ENCODE results near the gene C15orf62.
A peak's percentile ranks its signal among the peaks of the same experiment; 100 is the strongest.

Gene C15orf62

GRCh38 chr15:40775007-40775406 is 5.2 kb downstream of the C15orf62 start:
- DNase-seq (ENCODE audit: extremely low read depth, low read depth) = no peak
- no peak for TF ChIP-seq CTCF (IDR thresholded peaks at IDR 0.05; ENCODE audit: low read depth, low read length, missing control alignments)
- no peak overlapping the region for H3K4me3 ChIP-seq (replicated peaks; ENCODE audit: low read depth, low read length)

- no peak overlapping the region for H3K4me3 ChIP-seq (replicated peaks; ENCODE audit: low read depth, low read length)
- no peak for TF ChIP-seq CTCF (IDR thresholded peaks at IDR 0.05; ENCODE audit: low read depth, low read length, missing control alignments)
- DNase-seq (ENCODE audit: extremely low read depth, low read depth) = no peak
Observed at GRCh38 chr15:40775740-40776536, 6.2 kb downstream of the C15orf62 start.

DNA sequence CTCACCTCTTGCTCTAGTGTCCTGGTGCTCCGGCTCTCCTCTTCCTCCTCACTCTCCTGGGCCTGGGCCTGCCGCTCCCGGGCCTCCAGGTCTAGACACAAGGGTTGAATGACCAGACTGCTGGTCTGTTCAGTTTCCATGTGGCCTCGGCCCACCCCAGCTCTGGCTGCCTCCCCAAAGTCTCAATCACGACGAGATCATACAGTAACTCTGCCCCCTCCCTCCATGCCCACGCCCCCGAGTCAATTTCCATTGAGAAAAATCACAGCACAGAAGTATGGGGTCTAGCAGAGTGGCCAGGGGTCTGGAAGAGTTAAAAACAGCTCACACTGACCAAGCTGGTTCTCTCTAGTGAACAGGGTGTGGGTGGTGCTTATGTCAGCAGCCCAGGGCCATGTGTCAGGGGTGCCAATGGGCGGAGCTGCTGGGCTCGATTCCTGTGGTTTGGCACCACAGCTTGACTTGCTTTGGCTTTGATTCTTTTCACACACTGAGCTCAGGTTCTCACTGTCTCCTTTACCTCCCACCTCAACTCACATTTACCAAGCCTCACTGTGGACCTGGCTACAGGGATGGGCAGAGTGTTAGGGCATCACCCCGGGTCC is 6.9 kb downstream of the C15orf62 start:
- no peak for DNase-seq (ENCODE audit: extremely low read depth, low read depth)
- TF ChIP-seq CTCF (IDR thresholded peaks at IDR 0.05; ENCODE audit: low read depth, low read length, missing control alignments) = no peak
- no peak overlapping the region for H3K4me3 ChIP-seq (replicated peaks; ENCODE audit: low read depth, low read length)

DNA sequence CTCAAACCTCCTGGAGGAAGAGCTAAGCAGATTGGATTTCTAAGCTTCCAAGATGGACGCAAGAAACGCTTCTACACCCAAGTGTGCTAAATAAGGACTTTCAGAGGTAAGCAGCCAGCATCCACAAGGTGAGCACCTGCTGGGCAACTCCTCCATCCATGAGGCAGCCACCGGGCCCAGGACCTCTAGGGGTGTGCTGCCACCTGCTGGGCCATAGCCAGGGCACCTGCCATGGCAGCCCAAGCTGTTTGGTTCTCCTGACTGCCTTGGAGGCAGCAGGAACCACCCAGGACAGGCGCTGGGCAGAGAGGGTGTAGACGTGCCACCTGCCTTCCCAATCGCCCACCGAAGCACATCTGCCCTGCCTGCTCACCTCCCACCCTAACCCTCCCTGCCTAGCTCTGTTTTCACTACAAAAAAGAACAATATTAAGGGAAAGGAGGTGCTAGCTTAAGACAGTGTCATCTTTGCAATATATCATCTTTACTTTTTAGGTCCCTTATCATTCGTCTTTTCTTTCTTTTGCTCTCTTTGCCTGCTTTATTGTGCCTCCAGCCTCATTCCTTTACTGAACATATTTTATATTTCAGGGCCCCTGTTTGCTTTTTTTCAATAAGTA is 12.9 kb downstream of the C15orf62 start:
- no peak overlapping the region for H3K4me3 ChIP-seq (replicated peaks; ENCODE audit: low read depth, low read length)
- peak; percentile 56 for TF ChIP-seq CTCF (IDR thresholded peaks at IDR 0.05; ENCODE audit: low read depth, low read length, missing control alignments)
- DNase-seq (ENCODE audit: extremely low read depth, low read depth) = no peak

DNA sequence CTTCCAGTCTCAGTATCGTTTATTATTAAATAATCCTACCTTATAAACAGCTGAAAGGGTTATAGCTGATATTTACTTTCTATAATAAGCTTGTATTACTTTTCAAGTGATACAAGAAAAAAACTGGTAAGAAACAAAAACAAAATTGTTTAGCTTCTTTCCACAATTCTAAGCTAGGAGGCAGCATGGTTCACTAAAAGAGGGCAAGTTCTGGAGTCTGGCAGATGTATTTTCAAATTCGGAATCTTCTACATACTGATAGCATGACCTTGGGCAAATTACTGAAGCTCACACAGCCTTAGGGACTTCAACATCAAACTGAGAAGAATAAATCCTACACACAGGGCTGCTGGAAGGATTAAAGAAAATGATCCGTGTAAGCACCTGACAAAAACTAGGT is 15.4 kb downstream of the C15orf62 start:
- no peak for DNase-seq (ENCODE audit: extremely low read depth, low read depth)
- no peak for TF ChIP-seq CTCF (IDR thresholded peaks at IDR 0.05; ENCODE audit: low read depth, low read length, missing control alignments)
- H3K4me3 ChIP-seq (replicated peaks; ENCODE audit: low read depth, low read length) = no peak overlapping the region

GRCh38 chr15:40785814-40786213 is 16.0 kb downstream of the C15orf62 start:
- H3K4me3 ChIP-seq (replicated peaks; ENCODE audit: low read depth, low read length) = no peak overlapping the region
- no peak for DNase-seq (ENCODE audit: extremely low read depth, low read depth)
- no peak for TF ChIP-seq CTCF (IDR thresholded peaks at IDR 0.05; ENCODE audit: low read depth, low read length, missing control alignments)
